PFSK-1 (cell line): ENCODE data around the gene TCHP.

ENCODE experiments used
- FOXP2 ChIP-seq: optimal IDR thresholded peaks from 2 replicates; pipeline ENCODE3; 2011; ENCODE audit warnings: borderline replicate concordance, control low read depth, inconsistent platforms; ENCODE audit not compliant: insufficient read depth; ENCODE audit errors: extremely low read length, extremely low read depth
- POLR2AphosphoS5 ChIP-seq: IDR thresholded peaks from 2 replicates; pipeline ENCODE4 v1.6.1; 2012; ENCODE audit warnings: low read depth, mild to moderate bottlenecking, control low read depth, low read length, moderate library complexity
- SIN3A ChIP-seq: IDR thresholded peaks from 2 replicates; pipeline ENCODE4 v1.6.1; 2012; ENCODE audit warnings: mild to moderate bottlenecking, low read length, moderate library complexity, borderline replicate concordance; ENCODE audit not compliant: insufficient read depth
- TAF1 ChIP-seq: IDR thresholded peaks from 2 replicates; pipeline ENCODE4 v1.6.1; 2012; ENCODE audit warnings: low read length, control low read depth, borderline replicate concordance; ENCODE audit not compliant: insufficient read depth
- TF ChIP-seq, protein P1 (sequence below), 2 experiments: IDR thresholded peaks; 2 replicates each; pipeline versions ENCODE4 v1.6.1 to v1.8.0; 2011 to 2012; ENCODE audit warnings: low read depth in 2 of 2, low read length in 2 of 2, control low read depth in 1 of 2, inconsistent platforms in 1 of 2, mild to moderate bottlenecking in 1 of 2, moderate library complexity in 1 of 2; ENCODE audit not compliant: insufficient read depth in 1 of 2

DNA sequence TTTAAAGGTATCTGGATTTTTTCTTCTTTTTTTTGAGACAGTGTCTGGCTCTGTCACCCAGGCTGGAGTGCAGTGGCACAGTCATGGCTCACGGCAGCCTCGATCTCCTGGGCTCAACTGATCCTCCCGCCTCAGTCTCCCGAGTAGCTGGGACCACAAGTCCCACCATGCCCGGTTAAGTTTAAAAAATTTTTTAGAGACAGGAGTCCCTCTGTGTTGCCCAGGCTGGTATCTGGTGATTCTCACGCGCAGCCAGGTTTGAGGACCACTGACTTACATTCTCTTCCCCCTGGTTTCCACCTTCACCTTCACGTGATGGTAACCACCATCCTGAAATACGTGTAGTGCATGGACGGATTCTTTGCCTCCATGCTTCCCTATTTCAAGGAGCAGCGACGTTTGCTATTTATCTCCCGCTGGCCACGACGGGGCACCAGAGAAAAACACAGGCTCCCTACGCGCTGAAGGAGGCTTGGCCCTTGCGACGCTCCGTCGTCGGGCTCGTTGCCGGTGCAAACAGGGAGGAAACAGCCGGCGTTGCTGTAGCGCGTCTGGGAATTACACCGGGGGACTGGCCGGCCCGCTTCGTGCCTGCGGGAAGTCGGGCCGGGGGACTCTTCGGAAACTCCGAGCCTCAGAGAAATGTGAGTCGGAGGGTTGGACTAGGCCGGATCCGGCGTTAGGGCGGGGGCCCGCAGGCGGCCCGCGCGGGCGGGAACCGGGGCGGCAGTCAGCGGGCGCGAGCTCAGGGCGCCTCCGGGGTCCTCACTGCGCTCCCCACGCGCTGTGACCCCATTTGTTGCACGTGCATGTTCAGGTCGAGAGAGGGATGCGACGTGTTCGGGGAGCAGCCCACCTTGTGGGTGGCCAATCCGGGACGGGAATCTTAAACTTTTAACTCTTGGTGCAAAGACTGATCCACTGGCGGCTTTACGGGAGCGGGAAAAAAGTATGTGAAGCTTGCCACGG, at the start of gene TCHP:
- TF ChIP-seq, protein P1, sequence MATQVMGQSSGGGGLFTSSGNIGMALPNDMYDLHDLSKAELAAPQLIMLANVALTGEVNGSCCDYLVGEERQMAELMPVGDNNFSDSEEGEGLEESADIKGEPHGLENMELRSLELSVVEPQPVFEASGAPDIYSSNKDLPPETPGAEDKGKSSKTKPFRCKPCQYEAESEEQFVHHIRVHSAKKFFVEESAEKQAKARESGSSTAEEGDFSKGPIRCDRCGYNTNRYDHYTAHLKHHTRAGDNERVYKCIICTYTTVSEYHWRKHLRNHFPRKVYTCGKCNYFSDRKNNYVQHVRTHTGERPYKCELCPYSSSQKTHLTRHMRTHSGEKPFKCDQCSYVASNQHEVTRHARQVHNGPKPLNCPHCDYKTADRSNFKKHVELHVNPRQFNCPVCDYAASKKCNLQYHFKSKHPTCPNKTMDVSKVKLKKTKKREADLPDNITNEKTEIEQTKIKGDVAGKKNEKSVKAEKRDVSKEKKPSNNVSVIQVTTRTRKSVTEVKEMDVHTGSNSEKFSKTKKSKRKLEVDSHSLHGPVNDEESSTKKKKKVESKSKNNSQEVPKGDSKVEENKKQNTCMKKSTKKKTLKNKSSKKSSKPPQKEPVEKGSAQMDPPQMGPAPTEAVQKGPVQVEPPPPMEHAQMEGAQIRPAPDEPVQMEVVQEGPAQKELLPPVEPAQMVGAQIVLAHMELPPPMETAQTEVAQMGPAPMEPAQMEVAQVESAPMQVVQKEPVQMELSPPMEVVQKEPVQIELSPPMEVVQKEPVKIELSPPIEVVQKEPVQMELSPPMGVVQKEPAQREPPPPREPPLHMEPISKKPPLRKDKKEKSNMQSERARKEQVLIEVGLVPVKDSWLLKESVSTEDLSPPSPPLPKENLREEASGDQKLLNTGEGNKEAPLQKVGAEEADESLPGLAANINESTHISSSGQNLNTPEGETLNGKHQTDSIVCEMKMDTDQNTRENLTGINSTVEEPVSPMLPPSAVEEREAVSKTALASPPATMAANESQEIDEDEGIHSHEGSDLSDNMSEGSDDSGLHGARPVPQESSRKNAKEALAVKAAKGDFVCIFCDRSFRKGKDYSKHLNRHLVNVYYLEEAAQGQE (IDR thresholded peaks at IDR 0.05; ENCODE audit: insufficient read depth in 1 of 2, low read depth in 2 of 2, low read length in 2 of 2) = peak in 1 of 2 experiments; percentile 52; a peak in 1 of 4 replicates
- TF ChIP-seq POLR2AphosphoS5 (peak; percentile 69; the same call in 1 of the 2 replicates), TAF1 (0 out of 2 replicates have a peak, but pooled peaks have one; percentile 60), SIN3A (no peak; the same call in 1 of the 2 replicates), FOXP2 (peak; percentile 68)
